WTC11 (cell line): ENCODE results near the gene ALPK1. TPM values are rescaled to one million over a fixed set of nuclear protein-coding genes. Genes with fewer than 3 reads are reported as not detected.

Source experiments
- ATAC-seq: fragments of 200-7000 bp; cut with Tn5 transposase; 2 replicates; pipeline ENCODE4 v1.10.0; 2021; ENCODE audit warnings: mild to moderate bottlenecking, moderate library complexity
- CTCF ChIA-PET: fragments of 300-600 bp; sonication (Branson Sonifier 250); formaldehyde crosslinking; loops from one replicate; lab custom pipeline; 2021; ENCODE audit warnings: antibody characterized with exemption; lab: Charles Lee
- POLR2A ChIA-PET: fragments of 350-600 bp; sonication (Branson Sonifier 250); formaldehyde crosslinking; loops from one replicate; lab custom pipeline; 2021; ENCODE audit warnings: antibody characterized with exemption; lab: Charles Lee
- DNase-seq: peaks from one replicate; pipeline ENCODE4 v3.0.0; 2021; ENCODE audit warnings: low spot score
- H3K27ac Mint-ChIP-seq: 2 replicates; pipeline ENCODE4 v1.8.0; 2021; ENCODE audit warnings: mixed read lengths
- H3K27me3 Mint-ChIP-seq: 2 replicates; pipeline ENCODE4 v1.8.0; 2021; ENCODE audit warnings: low read depth, mild to moderate bottlenecking, moderate library complexity, mixed read lengths
- H3K36me3 Mint-ChIP-seq: 2 replicates; pipeline ENCODE4 v1.8.0; 2021; ENCODE audit warnings: mixed read lengths
- H3K4me1 Mint-ChIP-seq: 2 replicates; pipeline ENCODE4 v1.8.0; 2022; ENCODE audit warnings: mixed read lengths
- H3K4me3 Mint-ChIP-seq: 2 replicates; pipeline ENCODE4 v1.8.0; 2021; ENCODE audit warnings: mild to moderate bottlenecking, moderate library complexity, mixed read lengths
- H3K9me3 Mint-ChIP-seq: 2 replicates; pipeline ENCODE4 v1.8.0; 2021; ENCODE audit warnings: mixed read lengths
- ETV6 ChIP-seq: sonication (generic); formaldehyde crosslinking; IDR thresholded peaks from 2 replicates; pipeline ENCODE4 v1.8.1; 2022; ENCODE audit warnings: mild to moderate bottlenecking, missing genetic modification reagents
- GRHL2 ChIP-seq: fragments of 250-450 bp; sonication (Bioruptor Pico); IDR thresholded peaks from 2 replicates; pipeline ENCODE4 v1.8.0; 2022; ENCODE audit warnings: mild to moderate bottlenecking, moderate library complexity; ENCODE audit not compliant: insufficient replicate concordance, severe bottlenecking
- HMGA2 ChIP-seq: fragments of 250-450 bp; sonication (Bioruptor Pico); IDR thresholded peaks from 2 replicates; pipeline ENCODE4 v1.4.0; 2021; ENCODE audit warnings: mild to moderate bottlenecking, moderate library complexity
- JAZF1 ChIP-seq: fragments of 250-450 bp; sonication (Bioruptor Pico); IDR thresholded peaks from 2 replicates; pipeline ENCODE4 v1.9.0; 2021; ENCODE audit warnings: moderate library complexity, mild to moderate bottlenecking, inconsistent platforms
- JUN ChIP-seq: sonication (generic); formaldehyde crosslinking; IDR thresholded peaks from 2 replicates; pipeline ENCODE4 v1.8.0; 2023; ENCODE audit warnings: mild to moderate bottlenecking, missing genetic modification reagents
- KAT7 ChIP-seq: sonication (generic); formaldehyde crosslinking; IDR thresholded peaks from 2 replicates; pipeline ENCODE4 v1.8.1; 2023; ENCODE audit warnings: missing genetic modification reagents, mild to moderate bottlenecking, borderline replicate concordance
- MXD4 ChIP-seq: fragments of 250-450 bp; sonication (Bioruptor Pico); IDR thresholded peaks from 2 replicates; pipeline ENCODE4 v1.8.0; 2021; ENCODE audit warnings: mild to moderate bottlenecking, moderate library complexity, borderline replicate concordance
- NR1H2 ChIP-seq: sonication (generic); formaldehyde crosslinking; IDR thresholded peaks from 2 replicates; pipeline ENCODE4 v1.9.0; 2021; ENCODE audit warnings: mild to moderate bottlenecking, moderate library complexity, missing genetic modification reagents
- OVOL2 ChIP-seq: fragments of 250-450 bp; sonication (Bioruptor Pico); IDR thresholded peaks from 2 replicates; pipeline ENCODE4 v1.9.0; 2021; ENCODE audit warnings: mild to moderate bottlenecking, borderline replicate concordance
- PRRX2 ChIP-seq: fragments of 250-450 bp; sonication (Bioruptor Pico); IDR thresholded peaks from 2 replicates; pipeline ENCODE4 v1.8.0; 2021; ENCODE audit warnings: mild to moderate bottlenecking
- RELA ChIP-seq: sonication (generic); formaldehyde crosslinking; IDR thresholded peaks from 2 replicates; pipeline ENCODE4 v1.8.1; 2022; ENCODE audit warnings: missing genetic modification reagents, mild to moderate bottlenecking, borderline replicate concordance
- SMAD3 ChIP-seq: sonication (generic); formaldehyde crosslinking; IDR thresholded peaks from 2 replicates; pipeline ENCODE4 v1.8.0; 2022; ENCODE audit warnings: missing genetic modification reagents, mild to moderate bottlenecking, borderline replicate concordance
- TP53 ChIP-seq: sonication (generic); formaldehyde crosslinking; IDR thresholded peaks from 2 replicates; pipeline ENCODE4 v1.8.1; 2023; ENCODE audit warnings: mild to moderate bottlenecking, missing genetic modification reagents
- ZBTB21 ChIP-seq: sonication (generic); formaldehyde crosslinking; IDR thresholded peaks from 2 replicates; pipeline ENCODE4 v1.8.1; 2023; ENCODE audit warnings: mild to moderate bottlenecking, missing genetic modification reagents, borderline replicate concordance
- ZNF138 ChIP-seq: sonication (generic); formaldehyde crosslinking; conservative IDR thresholded peaks from 2 replicates; pipeline ENCODE4 v1.8.1; 2022; ENCODE audit warnings: mild to moderate bottlenecking, moderate library complexity, missing genetic modification reagents
- ZNF232 ChIP-seq: sonication (generic); formaldehyde crosslinking; IDR thresholded peaks from 2 replicates; pipeline ENCODE4 v1.8.0; 2022; ENCODE audit warnings: mild to moderate bottlenecking, missing genetic modification reagents
- ZNF263 ChIP-seq: sonication (generic); formaldehyde crosslinking; IDR thresholded peaks from 2 replicates; pipeline ENCODE4 v1.8.1; 2022; ENCODE audit warnings: low read depth, mild to moderate bottlenecking, moderate library complexity, missing genetic modification reagents
- total RNA-seq: library from RNA; stranded (reverse); gene quantifications from 3 replicates; pipeline ENCODE4 v1.2.3, GENCODE V29; 2021
- TF ChIP-seq, protein P1 (sequence below): sonication (generic); formaldehyde crosslinking; IDR thresholded peaks from 2 replicates; pipeline ENCODE4 v1.8.0; 2022; ENCODE audit warnings: mild to moderate bottlenecking, missing genetic modification reagents
- TF ChIP-seq, protein P2 (sequence below): sonication (generic); formaldehyde crosslinking; IDR thresholded peaks from 2 replicates; pipeline ENCODE4 v1.8.1; 2022; ENCODE audit warnings: missing genetic modification reagents, borderline replicate concordance
- TF ChIP-seq, protein P3 (sequence below): sonication (generic); formaldehyde crosslinking; IDR thresholded peaks from 2 replicates; pipeline ENCODE4 v1.8.1; 2023; ENCODE audit warnings: mild to moderate bottlenecking, missing genetic modification reagents
- TF ChIP-seq, protein P4 (sequence below): sonication (generic); formaldehyde crosslinking; IDR thresholded peaks from 2 replicates; pipeline ENCODE4 v1.8.1; 2023; ENCODE audit warnings: mild to moderate bottlenecking, missing genetic modification reagents, borderline replicate concordance
- TF ChIP-seq, protein P5 (sequence below): sonication (generic); formaldehyde crosslinking; IDR thresholded peaks from 2 replicates; pipeline ENCODE4 v1.8.0; 2023; ENCODE audit warnings: missing genetic modification reagents
- TF ChIP-seq, protein P6 (sequence below): sonication (generic); formaldehyde crosslinking; IDR thresholded peaks from 2 replicates; pipeline ENCODE4 v1.8.1; 2023; ENCODE audit warnings: mild to moderate bottlenecking, missing genetic modification reagents, moderate library complexity

ALPK1 gene
- total RNA-seq, 1 experiment from 2014 or later = 0.50 TPM

DNA sequence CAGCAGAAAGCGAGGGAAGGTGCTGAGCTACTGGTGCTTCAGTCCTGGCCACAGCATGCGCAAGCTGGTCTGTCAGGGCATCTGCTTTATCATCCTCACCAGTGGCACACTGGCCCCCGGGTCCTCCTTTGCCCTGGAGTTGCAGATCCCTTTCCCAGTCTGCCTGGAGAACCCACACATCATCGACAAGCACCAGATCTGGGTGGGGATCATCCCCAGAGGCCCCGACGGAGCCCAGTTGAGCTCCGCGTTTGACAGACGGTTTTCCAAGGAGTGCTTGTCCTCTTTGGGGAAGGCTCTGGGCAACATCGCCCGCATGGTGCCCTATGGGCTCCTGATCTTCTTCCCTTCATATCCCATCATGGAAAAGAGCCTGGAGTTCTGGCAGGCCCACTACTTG lies 60.3 kb downstream of the ALPK1 start:
- CTCF ChIA-PET = interaction anchor here (1.2 kb wide), 1 partner anchor 167 kb away, joined by 5 read pairs; no protein-coding TSS in a partner anchor
- Mint-ChIP-seq H3K36me3 (peaks cover 9% of the 10 kb centered on the region), H3K27ac (no peak overlapping the region), H3K27me3 (no peaks in the 10 kb centered on the region), H3K4me1 (peaks cover 17% of the 10 kb centered on the region), H3K9me3 (peaks cover 28% of the 10 kb centered on the region), H3K4me3 (no peak overlapping the region)
- no peak for DNase-seq
- TF ChIP-seq PRRX2 = no peak
- TF ChIP-seq GRHL2 (CRISPR knock-in tag) = no peak
- POLR2A ChIA-PET = no interaction called here
- no peak for ATAC-seq

DNA sequence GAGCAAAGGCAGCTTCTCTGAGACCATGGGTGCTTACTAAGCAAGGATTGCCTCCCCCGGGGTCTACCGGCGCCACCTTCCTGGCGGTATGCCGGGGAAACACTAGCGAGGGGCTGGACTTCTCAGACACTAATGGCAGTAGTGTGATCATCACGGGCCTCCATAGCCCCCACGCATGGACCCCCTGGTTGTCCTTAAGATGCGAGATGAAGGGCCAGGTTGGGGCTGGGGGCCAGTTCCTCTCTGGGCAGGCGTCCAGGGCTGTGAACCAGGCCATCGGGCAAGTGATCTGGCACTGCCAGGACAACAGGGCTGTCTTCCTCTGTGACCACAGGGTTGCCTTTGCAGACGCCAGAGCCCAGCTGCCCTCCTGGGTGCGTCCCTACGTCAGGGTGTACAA lies 60.7 kb downstream of the ALPK1 start:
- TF ChIP-seq RELA (CRISPR knock-in tag) (no peak), ZNF263 (CRISPR knock-in tag) (no peak), TP53 (CRISPR knock-in tag) (no peak), OVOL2 (no peak)
- TF ChIP-seq, protein P1, sequence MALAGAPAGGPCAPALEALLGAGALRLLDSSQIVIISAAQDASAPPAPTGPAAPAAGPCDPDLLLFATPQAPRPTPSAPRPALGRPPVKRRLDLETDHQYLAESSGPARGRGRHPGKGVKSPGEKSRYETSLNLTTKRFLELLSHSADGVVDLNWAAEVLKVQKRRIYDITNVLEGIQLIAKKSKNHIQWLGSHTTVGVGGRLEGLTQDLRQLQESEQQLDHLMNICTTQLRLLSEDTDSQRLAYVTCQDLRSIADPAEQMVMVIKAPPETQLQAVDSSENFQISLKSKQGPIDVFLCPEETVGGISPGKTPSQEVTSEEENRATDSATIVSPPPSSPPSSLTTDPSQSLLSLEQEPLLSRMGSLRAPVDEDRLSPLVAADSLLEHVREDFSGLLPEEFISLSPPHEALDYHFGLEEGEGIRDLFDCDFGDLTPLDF (CRISPR knock-in tag) = no peak
- peaks cover 9% of the 10 kb centered on the region for H3K36me3 Mint-ChIP-seq
- POLR2A ChIA-PET = no interaction called here
- H3K9me3 Mint-ChIP-seq = peaks cover 31% of the 10 kb centered on the region
- ATAC-seq (no peak), DNase-seq (no peak)
- peaks cover 17% of the 10 kb centered on the region for H3K4me1 Mint-ChIP-seq
- H3K4me3 Mint-ChIP-seq = no peak overlapping the region
- H3K27me3 Mint-ChIP-seq = no peaks in the 10 kb centered on the region
- H3K27ac Mint-ChIP-seq = no peak overlapping the region
- CTCF ChIA-PET = interaction anchor here (1.2 kb wide), 1 partner anchor 166 kb away, joined by 5 read pairs; no protein-coding TSS in a partner anchor

DNA sequence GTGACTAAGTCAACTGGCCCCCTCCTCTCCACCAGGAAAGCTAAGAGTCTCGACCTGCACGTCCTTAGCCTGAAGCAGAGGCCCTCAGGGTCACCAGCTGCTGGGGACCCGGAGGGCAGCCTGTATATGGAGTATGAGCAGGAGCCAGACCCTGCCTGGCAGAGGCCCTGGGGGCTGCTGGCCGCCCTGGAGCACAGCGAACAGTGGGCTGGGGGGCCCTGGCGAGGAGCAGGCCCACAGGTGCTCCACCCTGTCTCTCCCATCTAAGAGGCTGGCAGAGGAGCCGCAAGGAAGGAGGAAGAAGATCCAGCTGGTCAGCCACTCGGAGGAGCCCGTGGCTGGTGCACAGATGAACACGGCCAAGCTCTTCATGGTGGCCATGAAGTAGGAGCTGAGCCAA lies 61.2 kb downstream of the ALPK1 start:
- peaks cover 17% of the 10 kb centered on the region for H3K4me1 Mint-ChIP-seq
- CTCF ChIA-PET = interaction anchor here (1.1 kb wide), 1 partner anchor 165 kb away, joined by 3 read pairs; no protein-coding TSS in a partner anchor
- POLR2A ChIA-PET = no interaction called here

More for the DNA sequence above, 61.2 kb downstream of the ALPK1 start:
- Mint-ChIP-seq H3K9me3 (peaks cover 36% of the 10 kb centered on the region), H3K36me3 (peaks cover 9% of the 10 kb centered on the region), H3K27me3 (no peaks in the 10 kb centered on the region), H3K4me3 (no peak overlapping the region), H3K27ac (no peak overlapping the region)
- TF ChIP-seq ZNF232 (CRISPR knock-in tag) (no peak), NR1H2 (no peak), KAT7 (CRISPR knock-in tag) (no peak), SMAD3 (CRISPR knock-in tag) (no peak), MXD4 (CRISPR knock-in tag) (no peak), RELA (CRISPR knock-in tag) (no peak), JAZF1 (CRISPR knock-in tag) (no peak), ZNF138 (CRISPR knock-in tag) (no peak), TP53 (CRISPR knock-in tag) (no peak), ZBTB21 (CRISPR knock-in tag) (no peak), ETV6 (CRISPR knock-in tag) (no peak), HMGA2 (CRISPR knock-in tag) (no peak), JUN (no peak)
- TF ChIP-seq, protein P2, sequence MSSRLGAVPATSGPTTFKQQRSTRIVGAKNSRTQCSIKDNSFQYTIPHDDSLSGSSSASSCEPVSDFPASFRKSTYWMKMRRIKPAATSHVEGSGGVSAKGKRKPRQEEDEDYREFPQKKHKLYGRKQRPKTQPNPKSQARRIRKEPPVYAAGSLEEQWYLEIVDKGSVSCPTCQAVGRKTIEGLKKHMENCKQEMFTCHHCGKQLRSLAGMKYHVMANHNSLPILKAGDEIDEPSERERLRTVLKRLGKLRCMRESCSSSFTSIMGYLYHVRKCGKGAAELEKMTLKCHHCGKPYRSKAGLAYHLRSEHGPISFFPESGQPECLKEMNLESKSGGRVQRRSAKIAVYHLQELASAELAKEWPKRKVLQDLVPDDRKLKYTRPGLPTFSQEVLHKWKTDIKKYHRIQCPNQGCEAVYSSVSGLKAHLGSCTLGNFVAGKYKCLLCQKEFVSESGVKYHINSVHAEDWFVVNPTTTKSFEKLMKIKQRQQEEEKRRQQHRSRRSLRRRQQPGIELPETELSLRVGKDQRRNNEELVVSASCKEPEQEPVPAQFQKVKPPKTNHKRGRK = no peak
- TF ChIP-seq, protein P3, sequence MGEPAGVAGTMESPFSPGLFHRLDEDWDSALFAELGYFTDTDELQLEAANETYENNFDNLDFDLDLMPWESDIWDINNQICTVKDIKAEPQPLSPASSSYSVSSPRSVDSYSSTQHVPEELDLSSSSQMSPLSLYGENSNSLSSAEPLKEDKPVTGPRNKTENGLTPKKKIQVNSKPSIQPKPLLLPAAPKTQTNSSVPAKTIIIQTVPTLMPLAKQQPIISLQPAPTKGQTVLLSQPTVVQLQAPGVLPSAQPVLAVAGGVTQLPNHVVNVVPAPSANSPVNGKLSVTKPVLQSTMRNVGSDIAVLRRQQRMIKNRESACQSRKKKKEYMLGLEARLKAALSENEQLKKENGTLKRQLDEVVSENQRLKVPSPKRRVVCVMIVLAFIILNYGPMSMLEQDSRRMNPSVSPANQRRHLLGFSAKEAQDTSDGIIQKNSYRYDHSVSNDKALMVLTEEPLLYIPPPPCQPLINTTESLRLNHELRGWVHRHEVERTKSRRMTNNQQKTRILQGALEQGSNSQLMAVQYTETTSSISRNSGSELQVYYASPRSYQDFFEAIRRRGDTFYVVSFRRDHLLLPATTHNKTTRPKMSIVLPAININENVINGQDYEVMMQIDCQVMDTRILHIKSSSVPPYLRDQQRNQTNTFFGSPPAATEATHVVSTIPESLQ (CRISPR knock-in tag) = no peak
- TF ChIP-seq, protein P4, sequence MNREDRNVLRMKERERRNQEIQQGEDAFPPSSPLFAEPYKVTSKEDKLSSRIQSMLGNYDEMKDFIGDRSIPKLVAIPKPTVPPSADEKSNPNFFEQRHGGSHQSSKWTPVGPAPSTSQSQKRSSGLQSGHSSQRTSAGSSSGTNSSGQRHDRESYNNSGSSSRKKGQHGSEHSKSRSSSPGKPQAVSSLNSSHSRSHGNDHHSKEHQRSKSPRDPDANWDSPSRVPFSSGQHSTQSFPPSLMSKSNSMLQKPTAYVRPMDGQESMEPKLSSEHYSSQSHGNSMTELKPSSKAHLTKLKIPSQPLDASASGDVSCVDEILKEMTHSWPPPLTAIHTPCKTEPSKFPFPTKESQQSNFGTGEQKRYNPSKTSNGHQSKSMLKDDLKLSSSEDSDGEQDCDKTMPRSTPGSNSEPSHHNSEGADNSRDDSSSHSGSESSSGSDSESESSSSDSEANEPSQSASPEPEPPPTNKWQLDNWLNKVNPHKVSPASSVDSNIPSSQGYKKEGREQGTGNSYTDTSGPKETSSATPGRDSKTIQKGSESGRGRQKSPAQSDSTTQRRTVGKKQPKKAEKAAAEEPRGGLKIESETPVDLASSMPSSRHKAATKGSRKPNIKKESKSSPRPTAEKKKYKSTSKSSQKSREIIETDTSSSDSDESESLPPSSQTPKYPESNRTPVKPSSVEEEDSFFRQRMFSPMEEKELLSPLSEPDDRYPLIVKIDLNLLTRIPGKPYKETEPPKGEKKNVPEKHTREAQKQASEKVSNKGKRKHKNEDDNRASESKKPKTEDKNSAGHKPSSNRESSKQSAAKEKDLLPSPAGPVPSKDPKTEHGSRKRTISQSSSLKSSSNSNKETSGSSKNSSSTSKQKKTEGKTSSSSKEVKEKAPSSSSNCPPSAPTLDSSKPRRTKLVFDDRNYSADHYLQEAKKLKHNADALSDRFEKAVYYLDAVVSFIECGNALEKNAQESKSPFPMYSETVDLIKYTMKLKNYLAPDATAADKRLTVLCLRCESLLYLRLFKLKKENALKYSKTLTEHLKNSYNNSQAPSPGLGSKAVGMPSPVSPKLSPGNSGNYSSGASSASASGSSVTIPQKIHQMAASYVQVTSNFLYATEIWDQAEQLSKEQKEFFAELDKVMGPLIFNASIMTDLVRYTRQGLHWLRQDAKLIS = no peak
- TF ChIP-seq, protein P5, sequence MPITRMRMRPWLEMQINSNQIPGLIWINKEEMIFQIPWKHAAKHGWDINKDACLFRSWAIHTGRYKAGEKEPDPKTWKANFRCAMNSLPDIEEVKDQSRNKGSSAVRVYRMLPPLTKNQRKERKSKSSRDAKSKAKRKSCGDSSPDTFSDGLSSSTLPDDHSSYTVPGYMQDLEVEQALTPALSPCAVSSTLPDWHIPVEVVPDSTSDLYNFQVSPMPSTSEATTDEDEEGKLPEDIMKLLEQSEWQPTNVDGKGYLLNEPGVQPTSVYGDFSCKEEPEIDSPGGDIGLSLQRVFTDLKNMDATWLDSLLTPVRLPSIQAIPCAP (CRISPR knock-in tag) = no peak
- TF ChIP-seq, protein P6, sequence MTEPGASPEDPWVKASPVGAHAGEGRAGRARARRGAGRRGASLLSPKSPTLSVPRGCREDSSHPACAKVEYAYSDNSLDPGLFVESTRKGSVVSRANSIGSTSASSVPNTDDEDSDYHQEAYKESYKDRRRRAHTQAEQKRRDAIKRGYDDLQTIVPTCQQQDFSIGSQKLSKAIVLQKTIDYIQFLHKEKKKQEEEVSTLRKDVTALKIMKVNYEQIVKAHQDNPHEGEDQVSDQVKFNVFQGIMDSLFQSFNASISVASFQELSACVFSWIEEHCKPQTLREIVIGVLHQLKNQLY (CRISPR knock-in tag) = no peak
- ATAC-seq (no peak), DNase-seq (no peak)
